Measurements from ENCODE around the gene CCDC192.

DNA sequence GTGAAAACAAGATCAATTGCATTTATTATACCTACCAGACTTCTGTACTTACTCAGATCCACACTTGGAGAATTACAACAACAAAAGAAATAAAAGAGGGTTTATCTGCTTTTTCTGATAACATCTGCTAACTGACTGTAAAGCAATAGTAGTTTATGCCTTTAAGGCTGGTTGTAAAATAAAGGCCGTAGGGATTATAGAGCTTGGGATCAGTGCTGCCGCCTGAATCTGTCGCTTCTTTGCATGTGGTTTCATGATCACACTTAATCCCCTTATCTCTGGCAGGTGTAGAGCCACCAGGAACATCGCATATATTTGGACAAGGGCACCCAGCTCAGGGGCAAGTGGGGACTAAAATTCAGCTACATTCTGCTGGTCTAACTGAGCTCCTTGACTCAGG, 146.7 kb downstream of the CCDC192 start:
- TF ChIP-seq, protein P1, sequence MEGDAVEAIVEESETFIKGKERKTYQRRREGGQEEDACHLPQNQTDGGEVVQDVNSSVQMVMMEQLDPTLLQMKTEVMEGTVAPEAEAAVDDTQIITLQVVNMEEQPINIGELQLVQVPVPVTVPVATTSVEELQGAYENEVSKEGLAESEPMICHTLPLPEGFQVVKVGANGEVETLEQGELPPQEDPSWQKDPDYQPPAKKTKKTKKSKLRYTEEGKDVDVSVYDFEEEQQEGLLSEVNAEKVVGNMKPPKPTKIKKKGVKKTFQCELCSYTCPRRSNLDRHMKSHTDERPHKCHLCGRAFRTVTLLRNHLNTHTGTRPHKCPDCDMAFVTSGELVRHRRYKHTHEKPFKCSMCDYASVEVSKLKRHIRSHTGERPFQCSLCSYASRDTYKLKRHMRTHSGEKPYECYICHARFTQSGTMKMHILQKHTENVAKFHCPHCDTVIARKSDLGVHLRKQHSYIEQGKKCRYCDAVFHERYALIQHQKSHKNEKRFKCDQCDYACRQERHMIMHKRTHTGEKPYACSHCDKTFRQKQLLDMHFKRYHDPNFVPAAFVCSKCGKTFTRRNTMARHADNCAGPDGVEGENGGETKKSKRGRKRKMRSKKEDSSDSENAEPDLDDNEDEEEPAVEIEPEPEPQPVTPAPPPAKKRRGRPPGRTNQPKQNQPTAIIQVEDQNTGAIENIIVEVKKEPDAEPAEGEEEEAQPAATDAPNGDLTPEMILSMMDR (IDR thresholded peaks at IDR 0.05; ENCODE audit: poor library complexity, severe bottlenecking) = no peak
- no peak for TF ChIP-seq TAF1 (IDR thresholded peaks at IDR 0.05; ENCODE audit: low read depth)
- TF ChIP-seq POLR2AphosphoS5 (IDR thresholded peaks at IDR 0.05) = no peak
- TF ChIP-seq RAD21 (conservative IDR thresholded peaks at IDR 0.05) = no peak
- no peak for TF ChIP-seq MXI1 (conservative IDR thresholded peaks at IDR 0.05; ENCODE audit: poor library complexity, severe bottlenecking)
- no peak for TF ChIP-seq EZH2 (IDR thresholded peaks at IDR 0.05; ENCODE audit: borderline replicate concordance, insufficient read depth, low read length, poor library complexity, severe bottlenecking)
- no peak for TF ChIP-seq SMC3 (conservative IDR thresholded peaks at IDR 0.05; ENCODE audit: poor library complexity)

All from neural cell (in vitro differentiated cells).